ENCODE data around the gene DDIAS.

DNA sequence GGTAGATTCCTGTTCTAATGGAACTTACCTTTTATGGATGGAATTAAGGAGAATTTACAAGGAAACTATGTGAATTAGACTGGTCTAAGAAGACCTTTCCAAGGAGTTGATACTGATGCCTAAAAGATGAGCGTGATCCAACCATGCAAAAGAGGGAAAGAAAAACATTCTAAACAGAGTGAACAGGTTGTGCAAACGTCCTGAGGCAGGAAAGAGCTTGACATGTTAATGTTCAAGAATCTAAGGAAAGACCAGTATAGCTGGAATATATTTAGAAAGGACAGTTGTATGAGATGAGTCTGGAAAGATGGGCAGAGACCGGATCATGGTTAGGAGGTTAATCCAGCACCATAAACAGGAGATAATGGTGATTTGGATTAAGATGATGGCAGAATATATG lies 1.3 kb downstream of the DDIAS start:
- TF ChIP-seq CTCF (IDR thresholded peaks at IDR 0.05) (no peak), EZH2 (IDR thresholded peaks at IDR 0.05; ENCODE audit: borderline replicate concordance, insufficient read depth, low read depth, low read length, poor library complexity, severe bottlenecking) (no peak)
